HG03060 (cell line): ENCODE results near the gene LRRN1.

Experiments used
- ATAC-seq: cut with Tn5 transposase; IDR thresholded peaks from one replicate; pipeline ENCODE4 v1.9.1; 2021; ENCODE audit warnings: low read depth, moderate number of reproducible peaks; ENCODE audit not compliant: unreplicated experiment

Gene LRRN1

DNA sequence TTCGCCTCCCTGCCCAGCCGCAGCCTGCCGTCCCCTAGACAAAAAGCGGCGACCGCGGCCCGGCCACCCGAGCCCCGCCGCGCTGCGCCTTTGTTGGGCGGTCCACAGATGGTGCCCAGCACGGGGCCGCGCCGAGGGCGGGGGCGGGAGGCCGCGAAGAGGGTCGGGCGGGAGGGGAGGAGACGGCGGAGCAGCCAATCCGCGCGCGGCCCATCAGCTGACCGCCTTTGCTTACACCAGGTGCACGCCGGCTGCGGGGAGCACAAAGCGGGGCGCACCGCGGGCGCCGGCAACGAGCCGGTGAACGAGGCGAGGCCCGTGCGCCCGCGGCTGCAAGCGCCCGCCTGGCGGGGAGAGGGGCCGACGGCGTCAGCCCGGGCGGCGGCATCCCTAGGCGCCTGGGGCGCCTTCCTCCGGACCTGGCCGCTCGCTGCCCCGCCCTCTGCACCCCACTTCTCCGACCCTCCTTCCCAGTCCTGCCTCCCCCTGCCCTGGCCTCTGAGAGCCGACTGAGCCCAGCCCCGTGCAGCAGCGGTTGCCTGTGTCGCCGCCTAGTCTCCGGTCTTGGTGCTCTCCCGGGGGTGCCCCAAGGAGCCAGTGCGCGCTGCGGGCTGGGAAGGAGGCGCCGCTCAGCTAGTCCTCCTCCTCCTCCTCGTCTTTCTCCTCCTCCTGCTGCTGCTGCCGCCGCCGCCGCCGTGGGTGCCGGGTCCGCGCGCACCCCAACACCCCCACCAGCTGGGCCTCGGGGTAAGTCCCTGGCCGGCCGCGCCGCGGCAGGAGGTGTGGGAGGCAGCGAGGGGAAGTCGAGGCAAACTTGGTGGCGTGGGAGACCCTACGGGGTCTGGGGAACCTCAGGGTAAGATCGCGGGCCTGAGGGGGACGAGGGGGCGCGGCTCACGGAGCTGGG, at the start of gene LRRN1:
TSS of gene LRRN1 (plus strand) at position 259 of the 907 bp plus-strand sequence. CDS start 45,211 bp downstream, outside the sequence.
- ATAC-seq = no peak

DNA sequence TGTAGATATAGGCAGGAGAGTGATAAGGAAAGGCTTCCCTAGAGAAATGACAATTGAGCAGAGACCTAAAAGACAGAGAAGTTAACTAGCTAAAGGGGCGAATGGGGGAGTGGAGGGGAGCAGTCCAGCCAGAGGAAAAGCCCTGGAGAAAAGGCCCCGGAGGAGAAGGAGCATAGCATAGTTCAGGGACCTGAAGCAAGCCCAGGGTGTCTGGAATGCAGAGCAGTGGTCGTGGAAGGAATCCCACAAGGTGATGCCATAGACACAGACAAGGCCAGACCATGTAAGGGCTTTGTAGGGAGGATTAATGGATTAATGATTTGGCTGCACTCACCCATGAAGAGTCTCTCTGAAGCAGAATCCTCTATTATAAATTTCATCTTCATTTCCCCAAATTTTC, 45.8 kb upstream of the LRRN1 start:
- no peak for ATAC-seq

DNA sequence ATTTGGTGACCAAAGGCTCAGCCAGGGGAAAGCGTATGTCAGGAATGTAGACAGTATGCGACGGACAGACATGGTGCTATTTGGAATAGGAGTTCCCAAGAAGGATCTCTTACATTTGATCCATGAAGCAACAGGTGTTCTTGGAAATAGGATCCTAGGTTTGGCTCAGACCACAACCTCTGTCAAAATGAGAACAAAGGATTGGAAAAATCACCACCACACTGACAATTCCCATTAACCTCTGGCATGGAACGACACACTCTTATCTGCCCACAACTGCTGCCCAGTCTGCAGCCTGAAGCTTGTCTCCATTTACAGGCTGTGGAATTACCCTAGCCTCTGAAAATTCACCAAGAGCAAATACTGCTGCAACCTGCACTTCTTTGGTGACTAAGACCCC, 33.6 kb upstream of the LRRN1 start:
- no peak for ATAC-seq

DNA sequence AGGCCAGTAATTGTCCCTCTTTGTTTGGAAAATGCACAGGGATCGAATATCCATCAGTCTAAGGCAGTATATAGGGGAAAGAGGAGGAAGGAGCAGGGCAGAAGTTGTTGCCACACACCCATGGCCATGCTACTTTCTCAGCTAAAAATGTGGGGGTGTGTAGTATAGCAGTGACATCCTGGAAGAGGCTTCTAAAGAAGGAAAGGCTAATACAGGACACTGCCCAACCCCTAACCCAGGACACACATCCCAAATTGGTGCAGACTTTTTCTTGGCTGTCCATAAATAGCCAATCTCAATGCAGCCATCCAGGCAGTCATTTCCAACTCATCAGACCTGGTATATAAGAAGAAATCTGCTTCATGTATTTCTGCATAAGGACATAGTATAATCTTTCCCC, 33.1 kb upstream of the LRRN1 start:
- no peak for ATAC-seq

DNA sequence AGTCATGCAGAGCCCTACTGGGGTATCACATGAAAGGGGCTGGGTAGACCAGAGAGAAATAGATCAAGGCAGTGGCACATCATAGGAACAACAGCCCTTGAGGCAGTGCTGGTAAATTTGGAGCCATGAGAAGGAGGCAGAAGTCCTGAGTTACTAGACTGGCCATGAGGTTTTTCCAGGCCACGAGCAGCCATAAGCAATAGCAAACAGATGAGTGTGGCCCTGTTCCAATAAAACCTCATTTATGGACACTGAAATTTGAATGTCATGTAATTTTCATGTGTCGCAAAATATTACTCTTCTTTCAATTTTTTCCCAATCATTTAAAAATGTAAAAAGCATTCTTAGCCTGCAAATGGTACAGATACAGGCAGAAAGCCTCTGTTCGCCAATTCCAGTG, 28.1 kb upstream of the LRRN1 start:
- ATAC-seq = no peak

DNA sequence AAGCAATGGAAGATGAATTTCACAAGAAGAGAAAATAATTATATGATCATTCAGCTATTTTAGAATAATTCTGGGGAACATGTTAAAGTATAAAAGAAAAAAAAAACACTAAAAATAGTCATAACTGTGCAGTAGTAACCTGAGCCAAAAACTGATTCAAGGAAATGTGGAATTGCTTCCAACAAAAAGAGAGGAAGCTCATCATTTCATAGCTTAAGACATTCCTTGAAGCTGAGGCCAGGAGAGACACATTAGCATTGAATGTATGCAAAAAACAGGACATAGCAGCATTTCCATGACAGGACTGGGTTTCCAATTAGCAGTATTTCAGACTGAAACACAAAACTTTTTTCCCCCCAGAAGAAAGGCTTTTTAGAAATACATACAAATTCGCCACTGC, 27.7 kb upstream of the LRRN1 start:
- no peak for ATAC-seq

DNA sequence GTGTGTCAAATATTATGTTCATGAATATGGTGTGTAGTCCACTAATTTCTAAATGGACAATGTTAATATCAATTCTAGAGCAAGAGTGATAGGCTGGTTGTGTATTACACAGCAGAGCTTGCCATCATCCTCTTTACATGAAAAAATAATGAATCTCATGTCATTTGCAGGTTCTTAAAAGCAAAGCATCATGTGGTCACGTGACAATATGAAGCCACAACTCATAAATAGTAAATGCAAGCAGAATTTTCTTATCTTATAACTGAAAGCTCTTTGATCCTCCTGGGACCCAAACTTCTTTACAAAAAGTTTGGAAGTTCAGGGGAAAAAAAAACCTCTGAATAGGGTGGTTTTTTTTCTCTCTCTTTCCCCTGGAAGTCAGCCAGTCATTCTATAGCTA, 26.9 kb upstream of the LRRN1 start:
- ATAC-seq = no peak

DNA sequence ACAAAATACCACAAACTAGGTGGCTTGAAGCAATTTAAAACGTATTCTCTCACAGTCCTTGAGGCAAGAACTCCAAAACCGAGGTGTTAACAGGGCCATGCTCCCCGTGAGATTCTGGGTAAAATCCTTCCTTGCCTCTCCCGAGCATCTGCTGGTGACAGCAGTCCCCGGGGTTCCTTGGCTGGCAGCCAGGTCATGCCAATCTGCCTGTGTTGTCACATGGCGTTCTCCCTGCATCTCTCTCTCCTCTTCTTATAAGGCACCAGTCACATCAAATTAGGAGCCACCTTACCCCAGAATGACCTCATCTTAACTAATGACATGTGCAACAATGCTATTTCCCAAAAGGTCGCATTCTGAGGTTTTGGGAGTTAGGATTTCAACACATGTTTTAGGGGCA, 26.3 kb upstream of the LRRN1 start:
- no peak for ATAC-seq

DNA sequence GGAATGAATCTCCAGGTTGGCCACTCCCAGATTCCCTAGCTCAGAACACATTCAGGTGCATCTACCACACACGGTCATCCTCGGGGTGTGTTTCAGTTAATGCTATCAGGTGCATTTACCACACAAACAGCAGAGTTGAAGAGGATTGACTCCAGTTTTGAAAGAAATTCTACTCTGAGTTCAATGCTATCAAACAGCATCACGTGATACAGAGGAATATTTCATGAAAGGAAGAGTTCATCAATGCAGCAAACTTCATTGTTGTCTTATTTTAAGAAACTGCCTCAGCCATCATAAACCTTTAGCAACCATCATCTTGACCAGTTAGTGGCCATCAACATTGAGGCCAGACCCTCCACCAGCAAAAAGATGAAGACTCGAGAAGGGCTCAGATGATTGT, 22.6 kb upstream of the LRRN1 start:
- no peak for ATAC-seq

DNA sequence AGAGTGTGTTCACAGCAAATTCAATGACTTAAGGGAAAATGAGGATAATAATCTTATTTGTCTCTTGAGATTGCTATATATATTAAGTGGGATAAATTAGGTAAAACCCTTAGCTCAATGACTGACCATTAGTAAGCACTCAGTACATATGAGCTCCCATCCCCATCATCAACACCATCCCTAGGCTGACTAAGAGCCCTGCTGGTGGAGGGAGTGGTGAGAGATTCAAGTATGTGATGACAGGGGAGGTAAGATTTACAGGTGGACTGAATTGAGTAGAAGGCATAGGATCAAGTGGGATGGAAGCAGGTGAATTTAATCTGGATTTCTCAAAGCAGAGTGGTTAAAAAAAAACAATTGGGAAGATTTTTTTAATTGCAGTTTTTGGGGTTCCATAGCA, 21.0 kb upstream of the LRRN1 start:
- ATAC-seq = no peak

DNA sequence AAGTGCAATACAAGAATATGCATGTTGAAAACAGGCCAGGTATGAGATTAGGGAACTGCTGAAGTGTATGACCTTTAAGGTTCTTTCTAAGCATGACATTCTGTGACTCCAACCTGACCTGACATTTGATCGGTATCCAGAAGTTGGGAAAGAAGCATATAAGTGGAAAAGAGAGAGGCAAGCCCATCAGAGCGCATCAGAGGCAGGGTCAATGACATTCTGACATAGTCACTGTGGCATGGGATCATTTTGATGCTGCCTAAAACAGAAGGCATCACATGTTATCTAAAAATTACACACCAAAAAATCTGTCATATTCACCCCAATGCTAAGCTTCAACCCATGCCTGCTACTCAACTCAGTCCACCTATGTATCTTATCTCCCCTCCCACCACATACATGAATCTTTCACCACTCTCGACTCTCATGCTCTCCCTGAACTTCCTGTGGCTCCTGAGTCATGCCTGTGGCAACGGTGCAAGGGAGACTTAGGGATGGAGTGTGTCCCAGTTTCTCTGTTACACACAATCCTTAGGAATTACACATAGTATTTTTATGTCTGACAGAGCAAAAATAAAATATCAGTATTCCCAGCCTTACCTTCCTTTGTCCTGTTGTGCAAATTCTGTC, 20.5 kb upstream of the LRRN1 start:
- no peak for ATAC-seq

DNA sequence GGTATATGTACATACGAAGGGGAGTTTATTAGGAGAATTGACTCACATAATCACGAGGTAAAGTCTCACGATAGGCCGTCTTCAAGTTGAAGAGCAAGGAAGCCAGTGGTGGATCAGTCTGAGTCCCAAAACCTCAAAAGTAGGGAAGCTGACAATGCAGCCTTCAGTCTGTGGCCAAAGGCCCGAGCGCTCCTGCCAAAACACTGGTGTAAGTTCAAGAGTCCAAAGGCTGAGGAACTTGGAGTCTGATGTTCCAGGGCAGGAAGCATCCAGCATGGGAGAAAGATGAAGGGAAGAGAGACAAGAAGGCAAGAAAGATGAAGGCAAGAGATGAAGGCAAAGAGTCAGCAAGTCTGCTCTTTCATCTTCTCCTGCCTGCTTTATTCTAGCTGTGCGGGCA, 16.8 kb upstream of the LRRN1 start:
- ATAC-seq = no peak

DNA sequence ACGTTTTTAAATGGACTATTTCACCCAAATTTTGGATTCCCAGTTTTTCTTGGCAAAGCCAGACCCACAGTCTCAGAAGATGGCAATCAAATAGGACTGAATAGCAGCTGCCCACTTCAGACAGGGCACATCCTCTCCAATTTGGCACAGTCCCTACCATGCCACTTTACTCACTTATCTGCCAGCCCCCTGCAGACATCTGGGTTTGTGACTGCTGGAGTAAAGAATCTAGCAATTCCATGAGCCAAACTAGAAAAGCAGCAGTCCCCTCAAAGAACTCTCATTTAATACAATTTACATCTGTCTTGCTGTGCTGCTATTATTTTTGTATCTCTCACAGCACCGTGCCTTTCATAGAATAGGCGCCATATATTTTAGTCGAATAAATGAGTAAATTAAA, 16.0 kb upstream of the LRRN1 start:
- no peak for ATAC-seq

DNA sequence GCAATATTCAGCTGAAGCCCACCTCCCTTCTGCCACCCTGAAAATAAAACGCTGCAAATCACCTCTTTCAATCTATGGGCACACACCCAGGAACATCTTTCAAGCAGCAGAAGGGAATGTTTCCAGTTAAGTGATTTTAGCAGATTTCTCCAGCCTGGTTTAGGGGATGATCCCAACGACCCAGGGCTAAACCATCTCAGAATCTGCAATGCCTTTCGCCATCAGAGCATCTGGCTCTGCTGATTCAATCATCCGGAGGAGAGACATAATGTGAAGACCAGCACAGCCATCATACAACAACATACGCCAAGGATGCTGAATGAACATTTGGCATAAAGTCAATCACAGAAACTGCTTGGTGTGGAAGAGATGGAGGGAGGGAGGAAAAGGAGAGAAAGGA, 15.5 kb upstream of the LRRN1 start:
- ATAC-seq = no peak

DNA sequence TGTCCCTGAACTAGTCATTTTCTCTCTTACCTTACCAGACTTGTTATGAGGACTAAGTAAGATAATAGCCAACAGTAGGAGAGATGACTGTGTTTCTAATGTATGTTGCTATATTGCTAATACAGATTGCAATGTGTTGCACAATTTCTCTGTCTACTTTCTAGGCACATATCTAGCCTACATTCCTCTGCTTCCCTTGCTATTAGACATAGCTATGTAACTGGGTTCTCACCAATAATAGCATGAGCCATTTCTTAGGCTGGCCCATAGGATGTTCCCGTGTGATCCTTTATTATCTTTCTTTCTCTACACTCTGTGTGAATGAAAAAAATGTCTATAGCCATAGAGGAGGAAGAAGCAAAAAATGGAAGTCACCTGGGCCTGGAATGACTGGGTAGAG, 6.8 kb upstream of the LRRN1 start:
- no peak for ATAC-seq

DNA sequence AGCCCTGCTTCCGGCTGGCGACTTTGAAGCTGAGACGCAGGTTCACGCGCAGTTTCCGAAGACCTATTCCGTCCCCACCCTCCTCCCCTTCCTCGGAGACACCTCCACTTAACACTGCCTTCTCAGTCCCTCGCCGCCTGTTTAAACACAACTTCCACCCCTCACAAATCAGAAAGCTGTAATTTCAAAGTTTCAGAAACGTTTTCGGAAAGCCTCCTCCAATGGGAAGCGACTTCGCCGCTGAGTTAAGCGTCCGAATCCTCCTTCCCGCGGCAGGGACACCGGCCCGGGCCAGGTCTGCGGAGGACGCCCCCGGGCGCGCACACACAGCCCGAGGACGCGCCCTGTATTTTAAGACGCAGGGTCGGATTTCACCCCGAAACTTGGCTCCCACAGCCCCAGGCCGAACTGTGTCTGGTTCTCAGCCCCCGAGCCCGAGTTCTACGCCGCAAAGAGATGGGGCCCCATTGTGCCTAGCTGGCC, 559 bp upstream of the LRRN1 start:
- ATAC-seq = no peak

DNA sequence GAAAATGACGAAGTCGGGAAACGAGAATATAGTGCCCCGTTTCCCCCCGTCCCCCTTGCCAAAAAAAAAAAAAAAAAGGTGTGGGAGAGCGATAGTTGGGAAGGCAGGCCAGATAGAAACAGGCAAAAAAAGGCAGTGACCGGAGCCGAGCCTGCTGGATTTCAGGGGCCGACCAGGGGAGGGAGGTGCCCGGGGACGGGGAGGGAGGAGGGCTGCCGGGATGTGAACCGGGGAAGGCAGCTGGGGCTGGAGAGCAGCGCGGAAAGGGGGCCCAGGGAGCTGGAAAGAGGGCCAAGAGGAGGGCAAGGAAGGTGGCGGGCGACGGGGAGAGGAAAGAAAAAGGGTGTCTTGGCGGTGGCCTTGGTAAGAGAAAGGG, 837 bp downstream of the LRRN1 start:
- ATAC-seq = no peak

DNA sequence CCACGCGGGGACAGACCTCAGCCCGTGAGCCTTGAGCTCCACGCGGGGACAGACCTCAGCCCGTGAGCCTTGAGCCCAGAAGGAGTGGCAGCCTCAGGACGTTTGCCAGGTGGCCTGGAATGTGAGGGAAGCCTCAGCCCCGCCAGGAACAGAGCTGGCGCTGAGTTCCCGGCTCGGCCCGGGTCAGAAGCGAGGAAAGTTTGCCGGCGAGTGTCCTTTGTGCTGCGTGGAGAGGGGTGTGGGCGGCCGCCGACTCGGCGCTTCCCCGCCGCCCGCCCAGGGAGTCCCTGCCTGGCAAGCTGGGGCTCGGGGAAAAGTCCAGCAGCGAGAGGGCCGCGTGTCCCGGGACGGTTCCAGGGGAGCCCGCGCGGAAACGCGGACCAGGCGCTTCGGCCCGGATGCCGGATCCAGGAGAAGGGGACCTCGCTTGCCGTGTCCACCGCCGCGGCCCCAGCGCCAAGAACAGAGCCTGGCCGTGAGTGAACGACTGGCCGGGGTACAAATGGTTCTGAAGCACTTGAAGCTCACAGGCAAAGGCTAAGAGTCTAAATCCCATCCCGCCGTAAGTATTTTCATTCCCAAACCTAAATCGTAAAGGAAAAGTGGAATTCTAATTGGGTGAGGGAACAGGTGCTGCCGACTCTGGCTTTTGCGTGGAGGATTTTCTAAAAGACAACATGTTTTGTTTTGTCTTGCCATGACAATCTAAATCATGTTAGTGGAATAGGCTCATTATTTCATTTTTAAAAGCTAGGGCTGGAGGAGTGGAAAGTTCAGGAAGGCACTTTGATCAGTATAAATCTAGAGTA, 1.7 kb downstream of the LRRN1 start:
- no peak for ATAC-seq

DNA sequence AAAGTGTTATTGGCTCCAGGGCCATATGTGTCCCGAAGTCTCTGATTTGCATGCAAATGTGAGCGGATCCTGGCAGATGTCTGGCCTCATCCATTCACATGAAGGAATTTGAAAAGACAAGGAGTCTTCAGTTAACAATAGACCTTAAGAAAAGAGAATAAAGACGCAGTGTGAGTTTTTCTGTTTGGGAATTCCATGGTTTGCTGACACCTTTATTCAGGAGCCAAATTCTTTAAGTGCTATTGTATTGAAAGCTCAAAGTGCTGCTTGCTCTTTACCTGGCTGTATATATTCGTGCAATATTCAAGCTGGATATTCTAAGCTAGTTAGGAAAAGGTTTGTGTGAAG, 2.2 kb downstream of the LRRN1 start:
- no peak for ATAC-seq

DNA sequence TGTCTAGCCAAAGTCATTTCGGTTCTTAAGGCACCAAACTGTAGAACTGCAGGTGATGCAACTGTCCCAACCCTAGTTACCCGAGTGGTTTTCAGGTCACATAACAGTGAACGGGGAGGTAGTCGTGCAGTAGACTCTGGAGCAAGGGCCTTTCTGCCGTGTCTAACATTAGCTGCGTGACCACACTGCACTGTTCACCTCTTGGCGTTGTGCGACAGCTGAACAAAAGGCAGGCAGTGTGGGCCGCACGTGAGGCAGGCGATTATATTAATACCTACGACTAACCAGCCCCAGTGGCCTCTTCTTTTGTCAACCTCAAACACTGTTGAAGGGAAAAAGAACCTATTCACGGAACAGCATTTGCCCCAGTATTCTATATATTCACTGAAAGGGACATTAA, 2.8 kb downstream of the LRRN1 start:
- ATAC-seq = no peak

DNA sequence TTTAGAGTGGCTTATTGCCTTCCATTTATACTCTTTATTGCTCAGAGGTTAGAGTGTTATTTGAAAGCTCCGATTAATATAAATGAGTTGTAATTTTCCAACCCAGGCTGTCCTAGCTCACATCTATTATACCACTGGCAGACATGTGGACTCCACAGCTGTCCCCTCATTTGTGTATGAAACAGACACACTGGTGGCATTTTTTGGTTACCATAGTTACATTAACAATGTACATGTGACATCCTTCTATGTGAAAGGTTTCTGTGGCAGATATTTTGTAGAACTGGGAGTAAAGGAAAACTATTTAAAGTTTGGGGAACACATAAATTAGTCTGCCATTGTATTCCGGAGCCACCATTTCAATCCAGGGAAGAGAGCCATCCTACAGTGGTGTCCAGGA, 5.3 kb downstream of the LRRN1 start:
- no peak for ATAC-seq
